BE2C (cell line): ENCODE results near the gene FAM174C.

Source experiments
- DNase-seq: peaks from one replicate; pipeline ENCODE4 v3.0.0-alpha.2; 2020
- H3K27me3 ChIP-seq: fragments of 250-450 bp; sonication (Bioruptor Pico); 2 replicates; pipeline ENCODE4 v1.5.1; 2020; ENCODE audit warnings: mild to moderate bottlenecking
- H3K36me3 ChIP-seq: fragments of 250-450 bp; sonication (Bioruptor Pico); 2 replicates; pipeline ENCODE4 v1.5.1; 2020; ENCODE audit warnings: mild to moderate bottlenecking
- H3K4me1 ChIP-seq: fragments of 250-450 bp; sonication (Bioruptor Pico); 2 replicates; pipeline ENCODE4 v1.5.1; 2020
- H3K4me3 ChIP-seq: 2 replicates; pipeline ENCODE4 v1.5.1; 2011; ENCODE audit warnings: low read depth, low read length
- H3K9me3 ChIP-seq: fragments of 250-450 bp; sonication (Bioruptor Pico); 2 replicates; pipeline ENCODE4 v1.5.1; 2020
- TF ChIP-seq, protein P1 (sequence below): IDR thresholded peaks from 2 replicates; pipeline ENCODE4 v1.5.1; 2012; ENCODE audit warnings: mild to moderate bottlenecking, low read depth, low read length

FAM174C gene

DNA sequence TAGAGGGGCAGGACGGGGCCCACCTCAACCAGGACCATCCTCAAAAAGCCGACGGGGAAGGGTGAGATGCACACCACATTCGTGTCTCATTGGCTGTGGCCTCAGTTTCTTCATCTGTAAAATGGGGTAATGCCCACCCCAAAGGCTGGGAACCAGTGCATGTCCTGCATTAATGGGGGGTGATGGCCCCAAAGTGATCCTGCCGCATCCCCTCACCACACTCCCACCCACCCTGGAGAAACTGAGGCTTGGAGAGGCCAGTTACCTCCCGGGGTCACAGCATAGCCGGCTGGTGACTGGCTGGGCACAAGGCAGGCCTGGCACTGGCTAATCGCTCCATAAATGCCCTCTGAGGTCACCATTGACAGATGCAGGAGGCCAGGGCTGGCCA lies 27.6 kb upstream of the FAM174C start:
- Histone ChIP-seq H3K36me3 (peaks cover 30% of the 10 kb centered on the region), H3K4me1 (peaks cover 16% of the 10 kb centered on the region), H3K9me3 (no peaks in the 10 kb centered on the region; the same call in 1 of the 2 replicates), H3K4me3 (no peak overlapping the region; the same call in 1 of the 2 replicates), H3K27me3 (no peaks in the 10 kb centered on the region)
- TF ChIP-seq, protein P1, sequence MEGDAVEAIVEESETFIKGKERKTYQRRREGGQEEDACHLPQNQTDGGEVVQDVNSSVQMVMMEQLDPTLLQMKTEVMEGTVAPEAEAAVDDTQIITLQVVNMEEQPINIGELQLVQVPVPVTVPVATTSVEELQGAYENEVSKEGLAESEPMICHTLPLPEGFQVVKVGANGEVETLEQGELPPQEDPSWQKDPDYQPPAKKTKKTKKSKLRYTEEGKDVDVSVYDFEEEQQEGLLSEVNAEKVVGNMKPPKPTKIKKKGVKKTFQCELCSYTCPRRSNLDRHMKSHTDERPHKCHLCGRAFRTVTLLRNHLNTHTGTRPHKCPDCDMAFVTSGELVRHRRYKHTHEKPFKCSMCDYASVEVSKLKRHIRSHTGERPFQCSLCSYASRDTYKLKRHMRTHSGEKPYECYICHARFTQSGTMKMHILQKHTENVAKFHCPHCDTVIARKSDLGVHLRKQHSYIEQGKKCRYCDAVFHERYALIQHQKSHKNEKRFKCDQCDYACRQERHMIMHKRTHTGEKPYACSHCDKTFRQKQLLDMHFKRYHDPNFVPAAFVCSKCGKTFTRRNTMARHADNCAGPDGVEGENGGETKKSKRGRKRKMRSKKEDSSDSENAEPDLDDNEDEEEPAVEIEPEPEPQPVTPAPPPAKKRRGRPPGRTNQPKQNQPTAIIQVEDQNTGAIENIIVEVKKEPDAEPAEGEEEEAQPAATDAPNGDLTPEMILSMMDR, result no peak
- no peak for DNase-seq

DNA sequence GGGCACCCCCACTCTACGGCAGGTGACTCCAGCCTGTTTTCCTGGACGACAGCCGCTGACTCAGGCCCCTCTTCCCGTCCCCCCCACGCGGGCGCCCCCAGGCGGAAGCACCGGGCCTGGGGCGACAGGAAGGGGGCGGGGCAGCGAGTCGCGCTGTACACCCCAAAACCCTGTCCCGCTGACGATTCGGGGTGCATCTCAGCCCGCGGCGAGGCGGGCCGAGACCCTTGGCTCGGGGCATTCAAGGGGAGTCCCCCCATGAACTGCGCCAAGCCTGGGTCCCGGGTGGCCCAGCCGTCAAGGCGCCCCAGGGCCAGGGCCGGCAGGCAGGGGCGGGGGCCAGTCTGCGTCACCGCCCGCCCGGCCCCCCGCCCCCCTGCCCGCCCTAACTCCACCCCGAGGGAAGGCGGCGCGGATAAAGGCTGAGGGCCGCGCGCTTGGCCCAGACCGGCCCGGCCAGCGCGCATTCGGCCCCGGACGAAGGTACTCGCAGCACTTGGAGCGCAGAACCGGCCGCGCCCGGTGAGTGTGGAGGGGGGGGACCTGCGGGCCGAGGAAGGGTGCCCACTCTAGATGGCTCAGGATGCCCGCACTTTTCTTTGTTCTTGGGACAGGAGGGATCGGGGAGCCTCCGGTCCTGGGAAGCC lies 27.1 kb upstream of the FAM174C start, which contains the start of gene MIDN:
Gene MIDN (plus strand): TSS at position 445 of the 647 bp plus-strand sequence. CDS start 1,714 bp downstream, outside the sequence.
- Histone ChIP-seq H3K4me1 (peaks cover 16% of the 10 kb centered on the region), H3K27me3 (no peaks in the 10 kb centered on the region), H3K4me3 (peak within 1 kb of the TSS; percentile 65), H3K9me3 (no peaks in the 10 kb centered on the region; the same call in 1 of the 2 replicates), H3K36me3 (peaks cover 31% of the 10 kb centered on the region)
- DNase-seq, result peak; percentile 84
- TF ChIP-seq, protein P1, result no peak

DNA sequence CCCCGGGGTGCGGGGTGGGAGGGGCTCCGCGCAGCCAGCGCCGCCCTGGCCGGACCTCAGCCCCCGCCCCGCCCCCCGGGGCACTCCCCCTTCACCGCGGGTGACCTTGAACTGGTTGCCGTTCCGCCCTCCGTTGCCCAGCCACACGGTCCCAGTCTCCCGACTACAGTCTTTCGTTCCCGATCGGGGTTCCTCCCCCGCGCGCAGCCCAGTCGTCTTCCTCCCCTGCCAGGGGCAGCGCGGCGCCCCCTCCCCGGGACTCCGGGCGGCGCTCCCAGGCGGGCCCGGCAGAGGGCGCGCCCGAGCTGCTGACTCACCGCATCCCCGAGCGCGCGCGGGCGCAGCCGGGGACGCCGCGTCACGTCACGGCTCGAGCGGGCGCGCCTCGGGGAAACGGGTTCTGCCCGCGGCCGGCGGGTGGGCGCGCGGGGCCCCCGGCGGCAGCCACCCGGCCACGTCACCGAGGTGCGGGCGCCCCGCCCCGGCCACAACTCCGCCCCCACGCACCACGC lies 26.5 kb upstream of the FAM174C start:
- H3K4me1 ChIP-seq, result peaks cover 21% of the 10 kb centered on the region
- TF ChIP-seq, protein P1, result peak; percentile 58
- H3K4me3 ChIP-seq, result peak overlapping the region; percentile 65
- DNase-seq, result peak; percentile 85
- H3K27me3 ChIP-seq, result no peaks in the 10 kb centered on the region
- peaks cover 35% of the 10 kb centered on the region for H3K36me3 ChIP-seq
- no peaks in the 10 kb centered on the region; the same call in 1 of the 2 replicates for H3K9me3 ChIP-seq

DNA sequence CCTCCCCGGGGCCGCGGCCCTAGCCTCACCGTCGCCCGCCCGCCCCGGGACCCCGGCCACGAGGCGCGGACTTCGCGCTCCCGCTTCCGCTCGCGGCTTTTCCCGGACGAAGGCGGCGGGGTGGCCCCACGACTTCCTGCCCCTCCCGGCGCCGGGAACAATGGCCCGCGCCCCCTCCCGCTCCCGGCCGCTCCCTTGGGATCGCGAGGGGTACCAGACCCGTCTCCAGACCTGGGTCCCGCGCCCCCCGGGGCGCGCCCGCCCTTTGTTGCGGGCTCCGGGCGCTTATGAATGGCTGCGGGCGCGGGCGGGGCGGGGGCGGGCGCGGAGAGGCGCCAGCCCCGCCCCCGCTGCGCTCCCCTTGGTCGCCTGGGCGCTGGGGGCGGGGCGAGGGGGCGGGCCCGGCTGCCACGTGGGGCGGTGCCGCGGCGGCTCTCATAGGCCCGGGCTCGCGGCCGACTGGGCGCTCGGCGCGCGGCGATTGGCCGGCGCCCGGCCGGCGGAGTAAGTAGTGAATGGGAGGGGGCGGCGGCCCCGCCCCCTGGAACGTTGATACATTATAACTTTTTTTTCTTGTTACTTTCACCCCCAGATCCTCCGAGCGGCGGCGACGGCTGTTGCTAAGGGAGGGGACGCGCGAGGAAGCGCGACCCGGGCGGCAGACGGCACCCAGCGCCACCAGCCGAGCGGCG lies 25.9 kb upstream of the FAM174C start:
- Histone ChIP-seq H3K4me3 (peak overlapping the region; percentile 78), H3K9me3 (no peaks in the 10 kb centered on the region; the same call in 1 of the 2 replicates), H3K27me3 (no peaks in the 10 kb centered on the region), H3K4me1 (peaks cover 26% of the 10 kb centered on the region), H3K36me3 (peaks cover 36% of the 10 kb centered on the region)
- TF ChIP-seq, protein P1, result no peak
- DNase-seq, result peak; percentile 96

DNA sequence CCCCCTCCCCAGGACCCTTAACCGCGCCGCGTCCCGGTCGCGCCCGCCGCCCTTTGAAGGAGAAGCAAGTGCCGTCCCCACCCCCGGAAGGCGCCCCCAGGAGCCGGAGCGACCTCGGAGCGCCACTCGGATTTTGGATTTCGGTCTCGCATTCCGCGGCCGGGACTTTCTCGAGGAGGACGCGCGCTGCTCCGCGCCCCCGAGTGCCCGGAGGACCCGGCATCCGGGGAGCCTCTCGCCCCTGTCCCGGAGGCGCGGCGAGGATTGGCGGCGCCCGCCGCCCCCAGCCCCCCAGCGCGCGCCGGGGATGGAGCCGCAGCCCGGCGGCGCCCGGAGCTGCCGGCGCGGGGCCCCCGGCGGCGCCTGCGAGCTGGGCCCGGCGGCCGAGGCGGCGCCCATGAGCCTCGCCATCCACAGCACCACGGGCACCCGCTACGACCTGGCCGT lies 25.3 kb upstream of the FAM174C start:
- H3K9me3 ChIP-seq, result no peaks in the 10 kb centered on the region; the same call in 1 of the 2 replicates
- H3K36me3 ChIP-seq, result peaks cover 38% of the 10 kb centered on the region
- peaks cover 21% of the 10 kb centered on the region for H3K4me1 ChIP-seq
- DNase-seq, result no peak
- TF ChIP-seq, protein P1, result no peak
- H3K4me3 ChIP-seq, result peak overlapping the region; percentile 78
- no peaks in the 10 kb centered on the region for H3K27me3 ChIP-seq
